OCI-LY7 (cell line): ENCODE measurements around the gene PRAMEF12.

Experiments
- EZH2phosphoT487 ChIP-seq: fragments of 200-600 bp; sonication (generic); IDR thresholded peaks from 2 replicates; pipeline ENCODE4 v1.6.1; 2018; ENCODE audit warnings: low read depth, borderline replicate concordance, mild to moderate bottlenecking, mixed run types, antibody characterized with exemption, low read length, moderate library complexity, mixed read lengths
- TF ChIP-seq, protein P1 (sequence below): fragments of 200-600 bp; sonication (generic); conservative IDR thresholded peaks from 2 replicates; pipeline ENCODE4 v1.5.1; 2014; ENCODE audit warnings: mild to moderate bottlenecking, antibody characterized with exemption, low read length, moderate library complexity, mixed read lengths

DNA sequence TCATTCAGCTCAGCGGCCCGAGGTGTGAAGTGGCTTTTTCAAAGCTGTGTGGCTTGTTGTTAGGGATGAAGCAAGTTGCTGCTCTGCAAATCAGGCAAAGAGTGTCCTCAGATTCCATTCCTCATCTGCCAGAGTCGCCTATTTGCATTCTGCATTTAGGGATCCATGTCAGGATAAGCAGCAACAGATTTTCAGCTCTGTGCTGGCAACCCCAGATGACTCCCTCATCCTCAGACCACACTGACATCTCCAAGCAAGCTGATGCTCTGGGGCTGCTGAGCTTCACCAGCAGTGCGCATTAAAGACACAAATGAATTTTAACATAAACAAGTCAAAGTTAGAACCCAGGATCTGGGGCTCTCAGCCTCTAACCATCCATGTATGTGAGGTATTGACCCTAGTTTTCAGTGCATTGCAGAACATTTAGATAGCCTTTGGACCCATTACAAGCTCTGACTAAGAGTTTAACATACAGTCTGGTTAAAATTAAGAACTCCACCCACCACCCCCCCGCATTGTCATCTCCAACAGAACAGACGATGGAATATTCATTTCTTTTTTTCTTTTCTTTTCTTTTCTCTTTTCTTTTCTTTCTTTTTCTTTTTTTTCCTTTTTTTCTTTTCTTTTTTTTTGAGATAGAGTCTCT lies 16.6 kb upstream of the PRAMEF12 start:
- TF ChIP-seq EZH2phosphoT487 = no peak
- TF ChIP-seq, protein P1, sequence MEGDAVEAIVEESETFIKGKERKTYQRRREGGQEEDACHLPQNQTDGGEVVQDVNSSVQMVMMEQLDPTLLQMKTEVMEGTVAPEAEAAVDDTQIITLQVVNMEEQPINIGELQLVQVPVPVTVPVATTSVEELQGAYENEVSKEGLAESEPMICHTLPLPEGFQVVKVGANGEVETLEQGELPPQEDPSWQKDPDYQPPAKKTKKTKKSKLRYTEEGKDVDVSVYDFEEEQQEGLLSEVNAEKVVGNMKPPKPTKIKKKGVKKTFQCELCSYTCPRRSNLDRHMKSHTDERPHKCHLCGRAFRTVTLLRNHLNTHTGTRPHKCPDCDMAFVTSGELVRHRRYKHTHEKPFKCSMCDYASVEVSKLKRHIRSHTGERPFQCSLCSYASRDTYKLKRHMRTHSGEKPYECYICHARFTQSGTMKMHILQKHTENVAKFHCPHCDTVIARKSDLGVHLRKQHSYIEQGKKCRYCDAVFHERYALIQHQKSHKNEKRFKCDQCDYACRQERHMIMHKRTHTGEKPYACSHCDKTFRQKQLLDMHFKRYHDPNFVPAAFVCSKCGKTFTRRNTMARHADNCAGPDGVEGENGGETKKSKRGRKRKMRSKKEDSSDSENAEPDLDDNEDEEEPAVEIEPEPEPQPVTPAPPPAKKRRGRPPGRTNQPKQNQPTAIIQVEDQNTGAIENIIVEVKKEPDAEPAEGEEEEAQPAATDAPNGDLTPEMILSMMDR = no peak
